Gastrocnemius medialis (tissue), 4 donors: ENCODE results near the gene PTPN23.

Experiments
- POLR2A ChIP-seq, 2 donors: fragments of 450-650 bp; IDR thresholded peaks; one replicate each; pipeline ENCODE4 v1.6.1; 2017; ENCODE audit warnings: antibody characterized with exemption in 2 of 2, mild to moderate bottlenecking in 2 of 2, moderate library complexity in 2 of 2
- TF ChIP-seq, protein P1 (sequence below), 5 experiments: fragments of 450-650 bp in 3 of 5; fragments of 200-600 bp in 2 of 5; sonication (generic) in 2 of 5; IDR thresholded peaks in 4 of 5; conservative IDR thresholded peaks in 1 of 5; 1 replicate in 4 of 5; 2 replicates in 1 of 5; pipeline ENCODE4 v1.5.1; 2016 to 2019; ENCODE audit warnings: antibody characterized with exemption in 5 of 5, mild to moderate bottlenecking in 3 of 5, moderate library complexity in 3 of 5

- TF ChIP-seq, protein P1, sequence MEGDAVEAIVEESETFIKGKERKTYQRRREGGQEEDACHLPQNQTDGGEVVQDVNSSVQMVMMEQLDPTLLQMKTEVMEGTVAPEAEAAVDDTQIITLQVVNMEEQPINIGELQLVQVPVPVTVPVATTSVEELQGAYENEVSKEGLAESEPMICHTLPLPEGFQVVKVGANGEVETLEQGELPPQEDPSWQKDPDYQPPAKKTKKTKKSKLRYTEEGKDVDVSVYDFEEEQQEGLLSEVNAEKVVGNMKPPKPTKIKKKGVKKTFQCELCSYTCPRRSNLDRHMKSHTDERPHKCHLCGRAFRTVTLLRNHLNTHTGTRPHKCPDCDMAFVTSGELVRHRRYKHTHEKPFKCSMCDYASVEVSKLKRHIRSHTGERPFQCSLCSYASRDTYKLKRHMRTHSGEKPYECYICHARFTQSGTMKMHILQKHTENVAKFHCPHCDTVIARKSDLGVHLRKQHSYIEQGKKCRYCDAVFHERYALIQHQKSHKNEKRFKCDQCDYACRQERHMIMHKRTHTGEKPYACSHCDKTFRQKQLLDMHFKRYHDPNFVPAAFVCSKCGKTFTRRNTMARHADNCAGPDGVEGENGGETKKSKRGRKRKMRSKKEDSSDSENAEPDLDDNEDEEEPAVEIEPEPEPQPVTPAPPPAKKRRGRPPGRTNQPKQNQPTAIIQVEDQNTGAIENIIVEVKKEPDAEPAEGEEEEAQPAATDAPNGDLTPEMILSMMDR (IDR thresholded peaks at IDR 0.05 in 4 of 5, conservative IDR thresholded peaks at IDR 0.05 in 1 of 5), result no peak
- TF ChIP-seq POLR2A (IDR thresholded peaks at IDR 0.05), result no peak
Measured at GRCh38 chr3:47385007-47385406, 4.2 kb downstream of the PTPN23 start.
